NCI-H748 (cell line): ENCODE results near the gene VARS1.

ENCODE experiments used
- DNase-seq: peaks from one replicate; lab custom pipeline; 2025; ENCODE audit not compliant: unreplicated experiment; lab: John Stamatoyannopoulos, UW

Gene VARS1

GRCh38 chr6:31749301-31750036 is 46.1 kb downstream of the VARS1 start:
- DNase-seq, result no peak
